Embryonic facial prominence (tissue), 1 donor: ENCODE data around the gene ASCC1.
"Not testable (repeated sequence)": the region's sequence is repeated elsewhere in the genome, so short reads cannot be mapped to it uniquely, and the experiment has no call there.

Experiments used
- DNase-seq: peaks from one replicate; pipeline ENCODE4 v3.0.0-alpha.2; 2016; ENCODE audit errors: extremely low spot score

Gene ASCC1

GRCh38 chr10:72124989-72125388 is 91.1 kb downstream of the ASCC1 start:
- no peak for DNase-seq

- DNase-seq, result no peak
Measured at GRCh38 chr10:72124381-72124780, 91.7 kb downstream of the ASCC1 start.

GRCh38 chr10:72123616-72124015 is 92.5 kb downstream of the ASCC1 start:
- DNase-seq, result no peak

GRCh38 chr10:72122221-72122620 is 93.9 kb downstream of the ASCC1 start:
- no peak for DNase-seq

- DNase-seq, result no peak
Measured at GRCh38 chr10:72121389-72121788, 94.7 kb downstream of the ASCC1 start.

- DNase-seq, result no peak
Measured at GRCh38 chr10:72116372-72116771, 99.7 kb downstream of the ASCC1 start.

- DNase-seq, result no peak
Measured at GRCh38 chr10:72114706-72115450, 101.2 kb downstream of the ASCC1 start.

GRCh38 chr10:72110673-72111401 is 105.2 kb downstream of the ASCC1 start:
- no peak for DNase-seq

GRCh38 chr10:72109636-72110157 is 106.4 kb downstream of the ASCC1 start:
- no peak for DNase-seq

GRCh38 chr10:72108830-72109635 is 107.0 kb downstream of the ASCC1 start:
- no peak for DNase-seq

GRCh38 chr10:72108004-72108370 is 108.1 kb downstream of the ASCC1 start:
- not testable (repeated sequence) for DNase-seq

GRCh38 chr10:72107325-72108003 is 108.6 kb downstream of the ASCC1 start:
- DNase-seq, result no peak

- DNase-seq, result no peak
Measured at GRCh38 chr10:72106896-72107295, 109.2 kb downstream of the ASCC1 start.

GRCh38 chr10:72106154-72106849 is 109.8 kb downstream of the ASCC1 start:
- DNase-seq, result no peak

GRCh38 chr10:72105710-72106109 is 110.4 kb downstream of the ASCC1 start:
- DNase-seq, result no peak

- no peak for DNase-seq
Measured at GRCh38 chr10:72105098-72105475, 111.0 kb downstream of the ASCC1 start.

- no peak for DNase-seq
Measured at GRCh38 chr10:72104472-72105097, 111.5 kb downstream of the ASCC1 start.

- no peak for DNase-seq
Measured at GRCh38 chr10:72099600-72099921, 116.5 kb downstream of the ASCC1 start.

GRCh38 chr10:72098836-72099599 is 117.1 kb downstream of the ASCC1 start:
- no peak for DNase-seq

- no peak for DNase-seq
Measured at GRCh38 chr10:72098301-72098835, 117.7 kb downstream of the ASCC1 start.
